Stromal cell of bone marrow (primary cell): ENCODE results near the gene LIX1.
A peak's percentile ranks its signal among the peaks of the same experiment; 100 is the strongest.
"Not testable (repeated sequence)": the region's sequence is repeated elsewhere in the genome, so short reads cannot be mapped to it uniquely, and the experiment has no call there.

Experiments used
- DNase-seq: peaks from one replicate; pipeline ENCODE4 v3.0.0-alpha.2; 2012; ENCODE audit warnings: low read depth

The LIX1 gene

GRCh38 chr5:97141539-97141938, 872 bp downstream of the LIX1 start:
- no peak for DNase-seq

GRCh38 chr5:97141031-97141430, 1.4 kb downstream of the LIX1 start:
- DNase-seq: no peak

- not testable (repeated sequence) for DNase-seq
Observed at GRCh38 chr5:97140250-97140649, 2.2 kb downstream of the LIX1 start.

GRCh38 chr5:97136475-97136874, 5.9 kb downstream of the LIX1 start:
- DNase-seq: no peak

- no peak for DNase-seq
Observed at GRCh38 chr5:97135868-97136267, 6.5 kb downstream of the LIX1 start.

- no peak for DNase-seq
Observed at GRCh38 chr5:97134634-97135033, 7.8 kb downstream of the LIX1 start.

GRCh38 chr5:97133101-97133500, 9.3 kb downstream of the LIX1 start:
- DNase-seq: no peak

GRCh38 chr5:97131921-97132320, 10.5 kb downstream of the LIX1 start:
- DNase-seq: no peak

GRCh38 chr5:97131139-97131710, 11.2 kb downstream of the LIX1 start:
- peak; percentile 17 for DNase-seq

- DNase-seq: no peak
Observed at GRCh38 chr5:97127727-97128126, 14.7 kb downstream of the LIX1 start.

GRCh38 chr5:97125125-97125683, 17.2 kb downstream of the LIX1 start:
- no peak for DNase-seq

- no peak for DNase-seq
Observed at GRCh38 chr5:97124335-97124734, 18.1 kb downstream of the LIX1 start.

- DNase-seq: no peak
Observed at GRCh38 chr5:97121848-97122247, 20.6 kb downstream of the LIX1 start.

- DNase-seq: no peak
Observed at GRCh38 chr5:97120195-97120594, 22.2 kb downstream of the LIX1 start.

GRCh38 chr5:97119007-97119390, 23.4 kb downstream of the LIX1 start:
- no peak for DNase-seq

GRCh38 chr5:97118261-97119006, 24.0 kb downstream of the LIX1 start:
- no peak for DNase-seq

GRCh38 chr5:97115932-97116331, 26.5 kb downstream of the LIX1 start:
- DNase-seq: no peak

GRCh38 chr5:97112230-97112629, 30.2 kb downstream of the LIX1 start:
- DNase-seq: no peak

GRCh38 chr5:97111616-97112015, 30.8 kb downstream of the LIX1 start:
- no peak for DNase-seq

GRCh38 chr5:97111004-97111403, 31.4 kb downstream of the LIX1 start:
- DNase-seq: no peak

- no peak for DNase-seq
Observed at GRCh38 chr5:97107318-97107717, 35.1 kb downstream of the LIX1 start.

- DNase-seq: no peak
Observed at GRCh38 chr5:97106216-97106581, 36.2 kb downstream of the LIX1 start.

- no peak for DNase-seq
Observed at GRCh38 chr5:97105501-97106215, 36.8 kb downstream of the LIX1 start.
